ENCODE data around the gene EHBP1L1. TPM values are rescaled to one million over a fixed set of nuclear protein-coding genes. Genes with fewer than 3 reads are reported as not detected.

EHBP1L1 gene
- total RNA-seq, 1 donor from 2014 or later, result 168 TPM

GRCh38 chr11:65590240-65590738, 14.4 kb downstream of the EHBP1L1 start:
- no peak for DNase-seq (ENCODE audit: low spot score)
- Mint-ChIP-seq H3K9me3 (no peaks in the 10 kb centered on the region), H3K4me3 (no peak overlapping the region), H3K4me1 (ENCODE audit: low read depth) (peaks cover 37% of the 10 kb centered on the region), H3K27me3 (ENCODE audit: insufficient read depth) (no peaks in the 10 kb centered on the region), H3K27ac (peak overlapping the region; percentile 2), H3K36me3 (ENCODE audit: low read depth) (peaks cover 33% of the 10 kb centered on the region)
- intact Hi-C loops (cut with micrococcal nuclease), result no loop called here

GRCh38 chr11:65591939-65592857, 16.3 kb downstream of the EHBP1L1 start:
- peaks cover 35% of the 10 kb centered on the region for H3K4me1 Mint-ChIP-seq (ENCODE audit: low read depth)
- intact Hi-C loops (cut with micrococcal nuclease), result no loop called here
- H3K9me3 Mint-ChIP-seq, result no peaks in the 10 kb centered on the region
- peaks cover 25% of the 10 kb centered on the region for H3K36me3 Mint-ChIP-seq (ENCODE audit: low read depth)
- no peaks in the 10 kb centered on the region for H3K27me3 Mint-ChIP-seq (ENCODE audit: insufficient read depth)
- DNase-seq (ENCODE audit: low spot score), result no peak
- H3K27ac Mint-ChIP-seq, result no peak overlapping the region
- no peak overlapping the region for H3K4me3 Mint-ChIP-seq

GRCh38 chr11:65592858-65593517, 17.1 kb downstream of the EHBP1L1 start:
- no peaks in the 10 kb centered on the region for H3K27me3 Mint-ChIP-seq (ENCODE audit: insufficient read depth)
- intact Hi-C loops (cut with micrococcal nuclease), result no loop called here
- DNase-seq (ENCODE audit: low spot score), result no peak
- no peaks in the 10 kb centered on the region for H3K9me3 Mint-ChIP-seq
- H3K4me3 Mint-ChIP-seq, result no peak overlapping the region
- H3K4me1 Mint-ChIP-seq (ENCODE audit: low read depth), result peaks cover 27% of the 10 kb centered on the region
- H3K27ac Mint-ChIP-seq, result no peak overlapping the region
- H3K36me3 Mint-ChIP-seq (ENCODE audit: low read depth), result peaks cover 24% of the 10 kb centered on the region

GRCh38 chr11:65593518-65594414, 17.9 kb downstream of the EHBP1L1 start:
- intact Hi-C loops (cut with micrococcal nuclease), result no loop called here
- no peak for DNase-seq (ENCODE audit: low spot score)
- H3K36me3 Mint-ChIP-seq (ENCODE audit: low read depth), result peaks cover 18% of the 10 kb centered on the region
- H3K27ac Mint-ChIP-seq, result peak overlapping the region; percentile 23
- H3K9me3 Mint-ChIP-seq, result no peaks in the 10 kb centered on the region
- no peaks in the 10 kb centered on the region for H3K27me3 Mint-ChIP-seq (ENCODE audit: insufficient read depth)
- no peak overlapping the region for H3K4me3 Mint-ChIP-seq
- peaks cover 19% of the 10 kb centered on the region for H3K4me1 Mint-ChIP-seq (ENCODE audit: low read depth)

GRCh38 chr11:65595131-65595530, 19.3 kb downstream of the EHBP1L1 start:
- Mint-ChIP-seq H3K9me3 (no peaks in the 10 kb centered on the region), H3K27ac (peak overlapping the region; percentile 29), H3K27me3 (ENCODE audit: insufficient read depth) (no peaks in the 10 kb centered on the region), H3K36me3 (ENCODE audit: low read depth) (peaks cover 18% of the 10 kb centered on the region), H3K4me3 (peak overlapping the region; percentile 35), H3K4me1 (ENCODE audit: low read depth) (peaks cover 14% of the 10 kb centered on the region)
- DNase-seq (ENCODE audit: low spot score), result no peak
- intact Hi-C loops (cut with micrococcal nuclease), result no loop called here

GRCh38 chr11:65595543-65596281, 19.9 kb downstream of the EHBP1L1 start, which contains the start of gene KCNK7:
KCNK7 (minus strand) TSS chr11:65595800; CDS start chr11:65595772, 28 bp downstream.
- Mint-ChIP-seq H3K4me3 (peak within 1 kb of the TSS; percentile 35), H3K4me1 (ENCODE audit: low read depth) (peaks cover 14% of the 10 kb centered on the region), H3K27me3 (ENCODE audit: insufficient read depth) (no peaks in the 10 kb centered on the region), H3K36me3 (ENCODE audit: low read depth) (peaks cover 13% of the 10 kb centered on the region), H3K27ac (peak within 1 kb of the TSS; percentile 29), H3K9me3 (no peaks in the 10 kb centered on the region)
- no peak for DNase-seq (ENCODE audit: low spot score)
- intact Hi-C loops (cut with micrococcal nuclease), result no loop called here

GRCh38 chr11:65596520-65596919, 20.7 kb downstream of the EHBP1L1 start:
- Mint-ChIP-seq H3K9me3 (no peaks in the 10 kb centered on the region), H3K36me3 (ENCODE audit: low read depth) (peaks cover 11% of the 10 kb centered on the region), H3K4me3 (no peak overlapping the region), H3K27ac (peak overlapping the region; percentile 1), H3K4me1 (ENCODE audit: low read depth) (peaks cover 14% of the 10 kb centered on the region), H3K27me3 (ENCODE audit: insufficient read depth) (no peaks in the 10 kb centered on the region)
- intact Hi-C loops (cut with micrococcal nuclease), result no loop called here
- no peak for DNase-seq (ENCODE audit: low spot score)

GRCh38 chr11:65598258-65598699, 22.4 kb downstream of the EHBP1L1 start:
- no peak overlapping the region for H3K4me3 Mint-ChIP-seq
- intact Hi-C loops (cut with micrococcal nuclease), result no loop called here
- no peaks in the 10 kb centered on the region for H3K9me3 Mint-ChIP-seq
- DNase-seq (ENCODE audit: low spot score), result no peak
- H3K4me1 Mint-ChIP-seq (ENCODE audit: low read depth), result peaks cover 14% of the 10 kb centered on the region
- H3K27me3 Mint-ChIP-seq (ENCODE audit: insufficient read depth), result no peaks in the 10 kb centered on the region
- H3K36me3 Mint-ChIP-seq (ENCODE audit: low read depth), result peaks cover 15% of the 10 kb centered on the region
- no peak overlapping the region for H3K27ac Mint-ChIP-seq

GRCh38 chr11:65599216-65599954, 23.5 kb downstream of the EHBP1L1 start:
- intact Hi-C loops (cut with micrococcal nuclease), result no loop called here
- Mint-ChIP-seq H3K4me1 (ENCODE audit: low read depth) (peaks cover 14% of the 10 kb centered on the region), H3K9me3 (no peaks in the 10 kb centered on the region), H3K27me3 (ENCODE audit: insufficient read depth) (no peaks in the 10 kb centered on the region), H3K36me3 (ENCODE audit: low read depth) (peaks cover 19% of the 10 kb centered on the region), H3K4me3 (no peak overlapping the region), H3K27ac (no peak overlapping the region)
- no peak for DNase-seq (ENCODE audit: low spot score)

GRCh38 chr11:65599955-65600246, 24.0 kb downstream of the EHBP1L1 start:
- no peaks in the 10 kb centered on the region for H3K9me3 Mint-ChIP-seq
- intact Hi-C loops (cut with micrococcal nuclease), result no loop called here
- no peak overlapping the region for H3K27ac Mint-ChIP-seq
- no peak overlapping the region for H3K4me3 Mint-ChIP-seq
- H3K27me3 Mint-ChIP-seq (ENCODE audit: insufficient read depth), result no peaks in the 10 kb centered on the region
- DNase-seq (ENCODE audit: low spot score), result no peak
- peaks cover 12% of the 10 kb centered on the region for H3K4me1 Mint-ChIP-seq (ENCODE audit: low read depth)
- peaks cover 19% of the 10 kb centered on the region for H3K36me3 Mint-ChIP-seq (ENCODE audit: low read depth)

- peaks cover 7% of the 10 kb centered on the region for H3K4me1 Mint-ChIP-seq (ENCODE audit: low read depth)
- DNase-seq (ENCODE audit: low spot score), result no peak
- intact Hi-C loops (cut with micrococcal nuclease), result no loop called here
- no peaks in the 10 kb centered on the region for H3K9me3 Mint-ChIP-seq
- H3K36me3 Mint-ChIP-seq (ENCODE audit: low read depth), result peaks cover 35% of the 10 kb centered on the region
- no peak overlapping the region for H3K27ac Mint-ChIP-seq
- H3K27me3 Mint-ChIP-seq (ENCODE audit: insufficient read depth), result no peaks in the 10 kb centered on the region
- H3K4me3 Mint-ChIP-seq, result no peak overlapping the region
Measured at GRCh38 chr11:65604258-65604657, 28.4 kb downstream of the EHBP1L1 start.
